Measurements from ENCODE around the gene TRPV4. TPM values are rescaled to one million over a fixed set of nuclear protein-coding genes. Genes with fewer than 3 reads are reported as not detected.

The TRPV4 gene
- total and polyA plus RNA-seq, 2 donors (not counting 3 experiments of a cell fraction or from before 2014, with no cell fraction given), result 8.8 to 22.3 TPM

- DNase-seq (ENCODE audit: low read depth, low spot score) (no peak), FAIRE-seq (no peak)
- Histone ChIP-seq H3K4me2 (ENCODE audit: insufficient read depth, low read length) (no peak overlapping the region), H3K9me3 (replicated peaks; ENCODE audit: control insufficient read depth, insufficient read depth, low read length) (no peaks in the 10 kb centered on the region), H3K36me3 (ENCODE audit: control insufficient read depth in 2 of 2, extremely low read depth in 1 of 2, insufficient read depth in 2 of 2, low read length in 2 of 2) (peaks cover 0 to 9% of the 10 kb centered on the region in 2 experiments), H3K4me3 (replicated peaks in 1 of 3; ENCODE audit: insufficient read depth in 1 of 3, low read depth in 1 of 3, low read length in 3 of 3) (no peak overlapping the region), H3K9me1 (replicated peaks; ENCODE audit: control insufficient read depth, extremely low read depth, insufficient read depth, low read length) (no peaks in the 10 kb centered on the region), H4K20me1 (replicated peaks; ENCODE audit: control insufficient read depth, extremely low read depth, insufficient read depth, low read length) (no peaks in the 10 kb centered on the region), H3K27ac (ENCODE audit: insufficient read depth, low read depth, low read length) (no peak overlapping the region), H3K9ac (replicated peaks; ENCODE audit: extremely low read depth, insufficient read depth, low read length) (no peak overlapping the region), H3K79me2 (ENCODE audit: control insufficient read depth, insufficient read depth, low read length) (no peaks in the 10 kb centered on the region), H2AFZ (ENCODE audit: low read depth, low read length) (no peak overlapping the region), H3K27me3 (ENCODE audit: control insufficient read depth in 2 of 2, insufficient read depth in 2 of 2, low read length in 2 of 2) (no peaks in the 10 kb centered on the region), H3K4me1 (ENCODE audit: control insufficient read depth, extremely low read depth, insufficient read depth, low read length) (no peaks in the 10 kb centered on the region)
- CTCF ChIA-PET, result interaction anchor here (0.9 kb wide), 1 partner anchor 52 kb away, joined by 3 read pairs; no protein-coding TSS in a partner anchor
- BruUV-seq (replicated peaks), result no TSS peak
- TF ChIP-seq POLR2AphosphoS5 (IDR thresholded peaks at IDR 0.05; ENCODE audit: insufficient read depth, low read depth, low read length), result no peak
- no peak for TF ChIP-seq GATA2 (IDR thresholded peaks at IDR 0.05; ENCODE audit: insufficient read depth, insufficient read length, low read depth, low read length)
- TF ChIP-seq EZH2 (IDR thresholded peaks at IDR 0.05; ENCODE audit: borderline replicate concordance, low read depth, low read length, severe bottlenecking), result no peak
- TF ChIP-seq CTCF (IDR thresholded peaks at IDR 0.05; ENCODE audit: extremely low read depth in 1 of 2, insufficient read depth in 1 of 2, low read depth in 1 of 2, low read length in 2 of 2), result no peak
- TF ChIP-seq JUN (IDR thresholded peaks at IDR 0.05; ENCODE audit: borderline replicate concordance, insufficient read depth, insufficient read length, low read depth), result no peak
- TF ChIP-seq MYC (IDR thresholded peaks at IDR 0.05; ENCODE audit: low read depth, low read length), result no peak
- TF ChIP-seq FOS (IDR thresholded peaks at IDR 0.05; ENCODE audit: borderline replicate concordance, insufficient read depth, low read length), result no peak
- no peak for TF ChIP-seq POLR2A (IDR thresholded peaks at IDR 0.05; ENCODE audit: low read depth, low read length)
- no peak for TF ChIP-seq MAX (IDR thresholded peaks at IDR 0.05; ENCODE audit: insufficient read depth, insufficient read length)
- intact Hi-C loops (cut with micrococcal nuclease) (no loop called here), dilution Hi-C loops (cut with MboI; ENCODE audit: extremely low pct_ligation_motif_present, low sequenced_read_pairs) (no loop called here)
- POLR2A ChIA-PET, result no interaction called here
Measured at GRCh38 chr12:109792992-109793391, 40.2 kb downstream of the TRPV4 start.

Data from endothelial cell of umbilical vein (primary cell).